Stomach (tissue), 9 donors: Measurements from ENCODE around the gene KNG1. TPM values are rescaled to one million over a fixed set of nuclear protein-coding genes. Genes with fewer than 3 reads are reported as not detected.

ENCODE experiments used
- DNase-seq, 2 donors: peaks; one replicate each; pipeline versions ENCODE4 v3.0.0 to v3.0.0-alpha.2; 2013 to 2019
- H3K27ac ChIP-seq, 5 donors: fragments of 200-600 bp in 4 of 5; sonication (generic) in 4 of 5; one replicate each; pipeline ENCODE4 v1.5.1; 2013 to 2019; ENCODE audit warnings: mild to moderate bottlenecking in 1 of 5, moderate library complexity in 1 of 5
- H3K27me3 ChIP-seq, 3 donors: fragments of 200-600 bp; sonication (generic); one replicate each; pipeline ENCODE4 v1.5.1; 2017 to 2019; ENCODE audit warnings: mixed run types in 1 of 3
- H3K36me3 ChIP-seq, 4 donors: fragments of 200-600 bp; sonication (generic); 1 replicate in 3 of 4; 2 replicates in 1 of 4; pipeline ENCODE4 v1.5.1; 2016 to 2019
- H3K4me1 ChIP-seq, 4 donors: fragments of 200-600 bp; sonication (generic); one replicate each; pipeline ENCODE4 v1.5.1; 2016 to 2019
- H3K4me3 ChIP-seq, 4 donors: fragments of 200-600 bp; sonication (generic) in 3 of 4; one replicate each; pipeline ENCODE4 v1.5.1; 2016 to 2019; ENCODE audit warnings: mild to moderate bottlenecking in 1 of 4
- H3K9me3 ChIP-seq, 4 donors: fragments of 200-600 bp; sonication (generic); one replicate each; pipeline ENCODE4 v1.5.1; 2016 to 2019
- EP300 ChIP-seq: sonication (generic); formaldehyde crosslinking; IDR thresholded peaks from one replicate; pipeline ENCODE4 v1.6.1; 2017; ENCODE audit warnings: antibody characterized with exemption
- POLR2A ChIP-seq, 4 donors: fragments of 450-650 bp; IDR thresholded peaks; one replicate each; pipeline ENCODE4 v1.6.1; 2016; ENCODE audit warnings: antibody characterized with exemption in 4 of 4, control low read depth in 2 of 4, mild to moderate bottlenecking in 1 of 4, moderate library complexity in 1 of 4
- POLR2AphosphoS5 ChIP-seq, 3 donors: sonication (generic); formaldehyde crosslinking; IDR thresholded peaks; one replicate each; pipeline ENCODE4 v1.6.1; 2016; ENCODE audit warnings: antibody characterized with exemption in 3 of 3
- WGBS, 5 donors: extraction: QIAGEN DNeasy Blood & Tissue Kit in 3 of 5; methylation state at CpG; one replicate each; pipeline versions ENCODE4 v1.1.5 to v1.1.7; 2013 to 2018; 5-methylcytosine and 5-hydroxymethylcytosine counted together
- intact Hi-C: fragments of 100-400 bp; cut with DNase I; formaldehyde crosslinking; loops from one replicate; pipeline ENCODE4 v1.15.1; 2023; ENCODE audit warnings: low total_unique reads
- polyA plus RNA-seq, 3 donors: library from polyadenylated mRNA; stranded (reverse); fragments of 200-250 nt; gene quantifications; one replicate each; pipeline ENCODE4 v1.2.3, GENCODE V29; 2013
- total RNA-seq, 5 donors: library from RNA; depleted of rRNA; stranded (reverse); fragments of >200 nt; gene quantifications; one replicate each; pipeline versions ENCODE4 v1.1.0 to v1.2.3, GENCODE V29; 2014 to 2016
- TF ChIP-seq, protein P1 (sequence below), 7 experiments: fragments of 450-650 bp in 4 of 7; fragments of 200-600 bp in 3 of 7; sonication (generic) in 3 of 7; IDR thresholded peaks; one replicate each; pipeline ENCODE4 v1.5.1; 2016 to 2019; ENCODE audit warnings: antibody characterized with exemption in 7 of 7, control low read depth in 2 of 7, mild to moderate bottlenecking in 1 of 7
- donor health status: healthy with polysubstance abuse.
- donor health status: Bipolar disorder and iron deficiency.
- donor health status: healthy.

The KNG1 gene
- total and polyA plus RNA-seq, 8 donors = 0.18 TPM; not detected in 7

DNA sequence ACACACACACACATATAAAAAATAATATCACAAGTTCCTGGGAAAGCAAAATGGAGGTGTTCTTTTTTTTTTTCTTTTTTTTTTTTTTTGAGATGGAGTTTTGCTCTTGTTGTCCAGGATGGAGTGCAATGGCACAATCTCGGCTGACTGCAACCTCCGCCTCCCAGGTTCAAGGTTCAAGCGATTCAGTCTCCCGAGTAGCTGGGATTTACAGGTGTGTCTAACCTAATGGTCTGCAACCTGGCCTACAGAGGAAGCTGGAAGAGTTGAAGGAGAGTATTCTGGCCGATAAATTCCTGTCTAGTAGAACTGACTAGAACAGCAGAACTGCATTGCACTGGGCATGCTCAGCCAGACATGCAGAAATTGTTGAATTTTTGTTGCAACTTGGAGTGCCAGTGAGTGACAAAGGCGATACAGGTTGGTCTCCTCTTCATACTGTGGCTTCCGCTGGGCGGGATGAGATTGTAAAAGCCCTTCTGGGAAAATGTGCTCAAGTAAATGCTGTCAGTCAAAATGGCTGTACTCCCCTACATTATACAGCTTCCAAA lies 43.8 kb downstream of the KNG1 start:
- no peak for DNase-seq
- intact Hi-C loops = no loop called here
- 86 to 91% (median 88%) methylated on average over 8 of the region's 8 CpGs for WGBS, 5 donors

DNA sequence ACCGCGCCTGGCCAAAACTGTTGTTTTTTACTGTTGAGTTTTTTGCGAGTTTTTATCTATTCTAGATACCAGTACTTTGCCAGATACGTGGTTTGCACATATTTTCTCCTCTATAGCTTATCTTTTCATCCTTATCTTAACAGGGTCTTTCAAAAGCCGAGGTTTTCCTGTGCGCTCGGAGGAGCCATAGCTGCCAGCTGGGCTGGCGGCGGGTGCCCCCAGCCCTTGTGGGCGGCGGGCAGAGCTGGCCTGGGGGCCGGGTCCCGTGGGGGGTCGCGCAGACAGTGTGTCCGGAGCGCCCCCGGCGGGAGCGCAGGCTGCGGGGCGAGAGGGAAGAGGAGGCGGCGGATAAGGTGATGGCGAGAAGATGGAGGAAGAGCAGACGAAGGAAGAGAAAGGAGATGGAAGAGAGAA lies 55.1 kb downstream of the KNG1 start:
- Histone ChIP-seq H3K4me3 (peak overlapping the region; percentile 43 to 58 (median 52)), H3K9me3 (no peaks in the 10 kb centered on the region), H3K36me3 (no peaks in the 10 kb centered on the region), H3K4me1 (peaks cover 0 to 14% (median 14%) of the 10 kb centered on the region in 4 donors), H3K27ac (peak overlapping the region in 4 of 5 donors; percentile 26 to 67 (median 48)), H3K27me3 (peaks cover 0 to 6% (median 0%) of the 10 kb centered on the region in 3 donors)
- TF ChIP-seq POLR2AphosphoS5 (IDR thresholded peaks at IDR 0.05) (no peak), EP300 (no peak), POLR2A (IDR thresholded peaks at IDR 0.05) (no peak)
- TF ChIP-seq, protein P1, sequence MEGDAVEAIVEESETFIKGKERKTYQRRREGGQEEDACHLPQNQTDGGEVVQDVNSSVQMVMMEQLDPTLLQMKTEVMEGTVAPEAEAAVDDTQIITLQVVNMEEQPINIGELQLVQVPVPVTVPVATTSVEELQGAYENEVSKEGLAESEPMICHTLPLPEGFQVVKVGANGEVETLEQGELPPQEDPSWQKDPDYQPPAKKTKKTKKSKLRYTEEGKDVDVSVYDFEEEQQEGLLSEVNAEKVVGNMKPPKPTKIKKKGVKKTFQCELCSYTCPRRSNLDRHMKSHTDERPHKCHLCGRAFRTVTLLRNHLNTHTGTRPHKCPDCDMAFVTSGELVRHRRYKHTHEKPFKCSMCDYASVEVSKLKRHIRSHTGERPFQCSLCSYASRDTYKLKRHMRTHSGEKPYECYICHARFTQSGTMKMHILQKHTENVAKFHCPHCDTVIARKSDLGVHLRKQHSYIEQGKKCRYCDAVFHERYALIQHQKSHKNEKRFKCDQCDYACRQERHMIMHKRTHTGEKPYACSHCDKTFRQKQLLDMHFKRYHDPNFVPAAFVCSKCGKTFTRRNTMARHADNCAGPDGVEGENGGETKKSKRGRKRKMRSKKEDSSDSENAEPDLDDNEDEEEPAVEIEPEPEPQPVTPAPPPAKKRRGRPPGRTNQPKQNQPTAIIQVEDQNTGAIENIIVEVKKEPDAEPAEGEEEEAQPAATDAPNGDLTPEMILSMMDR (IDR thresholded peaks at IDR 0.05) = no peak
- no peak for DNase-seq
- 6 to 8% (median 7%) methylated on average over 26 of the region's 26 CpGs for WGBS, 5 donors
- intact Hi-C loops = no loop called here

More for the DNA sequence above, 43.8 kb downstream of the KNG1 start:
- no peaks in the 10 kb centered on the region for H3K27me3 ChIP-seq
- no peak overlapping the region for H3K4me3 ChIP-seq
- no peaks in the 10 kb centered on the region for H3K36me3 ChIP-seq
- no peaks in the 10 kb centered on the region for H3K4me1 ChIP-seq
- H3K27ac ChIP-seq = no peak overlapping the region
- TF ChIP-seq POLR2A (IDR thresholded peaks at IDR 0.05) = no peak
- no peak for TF ChIP-seq POLR2AphosphoS5 (IDR thresholded peaks at IDR 0.05)
- TF ChIP-seq EP300 = no peak
- TF ChIP-seq, protein P1 (IDR thresholded peaks at IDR 0.05) = no peak
- no peaks in the 10 kb centered on the region for H3K9me3 ChIP-seq

DNA sequence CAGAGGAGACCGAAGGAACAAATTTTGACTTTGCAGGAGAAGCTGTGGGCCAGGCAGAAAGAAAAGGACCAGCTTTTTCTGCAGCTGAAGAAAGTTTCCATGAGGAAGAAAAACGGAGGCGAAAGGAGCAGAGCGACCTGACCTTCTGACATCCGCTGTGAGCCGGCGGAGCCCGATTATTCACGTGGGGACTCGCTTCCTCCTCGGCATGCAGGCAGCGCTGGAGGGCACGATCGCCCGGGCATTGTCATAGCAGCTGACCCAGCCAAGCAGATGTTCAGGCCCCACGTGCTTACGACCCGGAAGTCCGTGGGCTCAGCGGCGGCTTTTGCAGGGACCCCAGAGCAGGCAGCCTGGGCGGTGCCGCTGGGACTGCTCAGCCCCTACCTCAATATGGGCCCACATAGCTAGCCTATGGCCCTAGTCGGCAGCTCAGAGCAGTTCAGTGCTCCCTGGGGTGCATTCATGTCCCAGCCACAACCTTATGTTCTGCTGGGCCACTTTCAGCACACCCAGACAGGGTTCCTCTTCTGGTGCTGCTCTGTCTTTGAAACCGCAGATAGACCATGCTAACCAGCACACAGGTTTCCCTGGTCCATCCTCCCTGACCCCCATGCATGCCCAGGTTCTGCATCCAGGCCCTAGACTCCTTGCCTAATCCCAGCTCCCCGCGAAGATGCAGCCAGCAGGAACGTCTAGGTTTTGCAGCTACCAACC lies 55.7 kb downstream of the KNG1 start:
- TF ChIP-seq, protein P1 (IDR thresholded peaks at IDR 0.05) = no peak
- peak in 1 of 3 donors; percentile 14 for TF ChIP-seq POLR2AphosphoS5 (IDR thresholded peaks at IDR 0.05)
- H3K4me1 ChIP-seq = peaks cover 0 to 14% (median 14%) of the 10 kb centered on the region in 4 donors
- DNase-seq = peak; percentile 60 to 84
- H3K27me3 ChIP-seq = peaks cover 0 to 6% (median 0%) of the 10 kb centered on the region in 3 donors
- H3K36me3 ChIP-seq = no peaks in the 10 kb centered on the region
- peak overlapping the region; percentile 10 to 67 (median 32) for H3K27ac ChIP-seq
- 15 to 28% (median 24%) methylated on average over 24 to 28 of the region's 28 CpGs for WGBS, 5 donors
- intact Hi-C loops = no loop called here
- no peaks in the 10 kb centered on the region for H3K9me3 ChIP-seq
- peak overlapping the region; percentile 43 to 58 (median 52) for H3K4me3 ChIP-seq

DNA sequence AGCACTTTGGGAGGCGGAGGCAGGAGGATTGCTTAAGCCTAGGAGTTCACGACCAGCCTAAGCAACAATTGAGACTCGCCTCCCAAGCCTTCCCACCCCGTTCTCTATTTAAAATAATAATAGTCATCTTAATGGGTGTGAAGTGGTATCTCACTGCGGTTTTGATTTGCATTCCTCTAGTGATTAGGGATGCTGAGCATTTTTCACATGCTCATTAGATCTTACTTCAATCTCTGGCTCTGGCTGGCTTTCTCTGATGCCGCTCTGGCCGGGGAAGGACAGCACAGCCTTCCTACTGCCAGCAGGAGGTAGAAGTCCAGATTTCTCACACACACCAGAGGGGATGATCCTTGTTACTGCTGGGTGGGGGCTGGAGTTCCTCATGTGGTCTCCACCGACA lies 58.8 kb downstream of the KNG1 start:
- TF ChIP-seq, protein P1 (IDR thresholded peaks at IDR 0.05) = no peak
- TF ChIP-seq EP300 (no peak), POLR2AphosphoS5 (IDR thresholded peaks at IDR 0.05) (no peak), POLR2A (IDR thresholded peaks at IDR 0.05) (no peak)
- DNase-seq = no peak
- no peaks in the 10 kb centered on the region for H3K36me3 ChIP-seq
- H3K27ac ChIP-seq = no peak overlapping the region
- no peak overlapping the region for H3K4me3 ChIP-seq
- H3K4me1 ChIP-seq = peaks cover 0 to 14% (median 14%) of the 10 kb centered on the region in 4 donors
- intact Hi-C loops = no loop called here
- no peaks in the 10 kb centered on the region for H3K9me3 ChIP-seq
- peaks cover 0 to 6% (median 0%) of the 10 kb centered on the region in 3 donors for H3K27me3 ChIP-seq
- WGBS, 5 donors = 46 to 64% (median 58%) methylated on average over 8 of the region's 8 CpGs
